HG03135 (cell line): ENCODE results near the gene PSME3.
"Not testable (repeated sequence)": the region's sequence is repeated elsewhere in the genome, so short reads cannot be mapped to it uniquely, and the experiment has no call there.

Experiments
- ATAC-seq: cut with Tn5 transposase; IDR thresholded peaks from one replicate; pipeline ENCODE4 v1.9.1; 2021; ENCODE audit warnings: mild to moderate bottlenecking, moderate library complexity; ENCODE audit not compliant: unreplicated experiment

PSME3 gene

DNA sequence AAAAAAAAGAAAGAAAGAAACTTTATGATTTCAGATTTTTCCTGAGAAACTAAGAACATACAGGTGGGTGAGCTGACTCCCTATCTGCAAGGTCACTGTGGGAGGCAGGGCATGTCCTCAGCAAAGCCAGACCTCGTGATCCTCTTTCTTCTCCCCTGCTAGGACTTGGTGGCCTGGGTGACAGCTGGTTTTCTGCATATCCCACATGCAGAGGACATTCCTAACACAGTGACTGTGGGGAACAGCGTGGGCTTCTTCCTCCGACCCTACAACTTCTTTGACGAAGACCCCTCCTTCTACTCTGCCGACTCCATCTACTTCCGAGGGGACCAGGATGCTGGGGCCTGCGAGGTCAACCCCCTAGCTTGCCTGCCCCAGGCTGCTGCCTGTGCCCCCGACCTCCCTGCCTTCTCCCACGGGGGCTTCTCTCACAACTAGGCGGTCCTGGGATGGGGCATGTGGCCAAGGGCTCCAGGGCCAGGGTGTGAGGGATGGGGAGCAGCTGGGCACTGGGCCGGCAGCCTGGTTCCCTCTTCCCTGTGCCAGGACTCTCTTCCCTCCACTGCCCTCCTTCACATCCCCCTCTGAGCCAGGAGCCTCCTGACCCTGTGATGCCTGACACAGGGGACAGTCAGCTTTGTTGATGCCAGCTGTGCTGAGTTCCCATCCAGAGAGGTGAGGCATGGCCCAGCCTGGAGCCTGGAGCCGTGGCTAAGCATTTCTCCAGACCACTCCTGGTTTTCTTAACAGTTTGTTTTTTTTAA lies 40.9 kb downstream of the PSME3 start:
- not testable (repeated sequence) for ATAC-seq

DNA sequence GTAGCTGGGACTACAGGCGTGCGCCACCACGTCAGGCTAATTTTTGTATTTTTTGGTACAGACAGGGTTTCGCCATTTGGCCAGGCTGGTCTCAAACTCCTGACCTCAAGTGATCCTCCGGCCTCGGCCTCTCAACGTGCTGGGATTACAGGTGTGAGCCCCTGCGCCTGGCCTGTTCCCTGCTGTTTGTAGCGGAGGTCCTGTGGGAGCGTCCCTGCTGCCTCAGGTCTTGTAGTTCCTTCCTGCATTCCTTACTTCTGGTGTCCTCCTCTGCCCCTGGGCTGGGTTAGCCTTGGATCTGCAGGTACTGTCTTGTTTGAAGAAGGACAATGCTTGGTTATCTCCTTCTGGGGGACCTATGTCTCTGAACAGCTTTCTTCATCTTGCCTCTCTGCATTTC lies 43.8 kb downstream of the PSME3 start:
- no peak for ATAC-seq

DNA sequence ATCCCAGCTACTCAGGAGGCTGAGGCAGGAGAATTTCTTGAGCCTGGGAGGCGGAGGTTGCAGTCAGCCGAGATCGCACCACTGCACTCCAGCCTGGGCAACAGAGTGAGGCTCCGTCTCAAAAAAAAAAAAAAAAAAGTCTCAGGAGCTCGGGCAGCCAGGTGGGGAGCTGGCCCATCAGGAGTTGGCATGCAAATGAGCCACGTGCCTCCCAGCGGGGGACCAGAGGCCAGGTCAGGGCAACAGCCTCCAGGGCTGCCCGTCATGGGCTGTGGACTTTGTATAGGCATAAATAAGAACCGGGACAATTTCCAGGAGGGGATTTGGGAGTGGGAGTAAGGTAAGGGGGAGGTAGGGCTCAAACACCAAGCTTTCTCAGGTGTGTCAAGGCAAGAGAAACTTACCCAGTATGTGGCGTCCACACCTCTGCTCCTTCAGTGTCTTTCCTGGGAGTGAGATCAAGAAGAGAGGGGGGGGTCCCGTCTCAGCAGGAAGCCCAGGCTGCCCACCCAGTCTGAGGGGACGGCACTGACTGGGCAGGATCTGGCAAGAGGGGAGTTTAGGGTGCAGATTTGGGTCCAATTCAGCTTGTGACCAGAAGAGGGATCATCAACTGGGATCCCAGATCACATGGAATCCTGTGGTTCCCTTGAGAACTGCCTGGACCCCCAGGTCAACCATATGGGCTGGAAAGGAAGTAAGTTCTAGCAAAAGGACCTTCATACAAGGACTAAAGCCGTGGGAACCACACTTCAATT lies 45.1 kb downstream of the PSME3 start:
- ATAC-seq = no peak

DNA sequence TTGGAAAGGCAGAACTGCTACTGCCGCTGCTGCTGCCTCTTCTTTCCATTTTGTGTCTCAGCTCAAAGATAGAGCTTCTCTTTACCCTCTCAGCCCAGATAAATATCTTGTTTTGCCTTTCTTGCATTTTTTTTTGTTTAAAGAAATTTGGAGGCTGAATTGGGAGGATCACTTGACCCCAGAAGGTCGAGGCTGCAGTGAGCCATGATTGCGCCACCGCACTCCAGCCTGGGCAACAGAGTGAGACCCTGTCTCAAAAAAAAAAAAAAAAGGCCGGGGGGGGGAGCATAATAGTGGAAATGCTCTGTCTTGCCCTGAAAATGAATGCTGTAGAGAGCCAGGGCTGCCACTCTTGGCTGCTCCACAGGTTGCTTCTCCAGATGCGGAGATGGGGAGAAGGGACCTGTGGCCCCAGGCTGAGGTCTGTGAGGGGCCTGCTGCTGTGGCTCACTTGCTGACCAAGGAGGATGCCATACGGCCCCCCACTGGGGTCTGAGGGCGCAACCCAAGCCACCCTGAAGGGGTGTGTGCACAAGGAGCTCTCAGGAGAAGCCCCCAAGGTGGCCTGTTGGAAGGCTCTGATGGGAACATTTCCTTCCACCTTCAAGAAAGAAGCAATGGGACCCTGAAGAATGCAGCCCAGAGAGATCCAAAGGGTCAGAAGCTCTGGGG lies 45.9 kb downstream of the PSME3 start:
- ATAC-seq = no peak

DNA sequence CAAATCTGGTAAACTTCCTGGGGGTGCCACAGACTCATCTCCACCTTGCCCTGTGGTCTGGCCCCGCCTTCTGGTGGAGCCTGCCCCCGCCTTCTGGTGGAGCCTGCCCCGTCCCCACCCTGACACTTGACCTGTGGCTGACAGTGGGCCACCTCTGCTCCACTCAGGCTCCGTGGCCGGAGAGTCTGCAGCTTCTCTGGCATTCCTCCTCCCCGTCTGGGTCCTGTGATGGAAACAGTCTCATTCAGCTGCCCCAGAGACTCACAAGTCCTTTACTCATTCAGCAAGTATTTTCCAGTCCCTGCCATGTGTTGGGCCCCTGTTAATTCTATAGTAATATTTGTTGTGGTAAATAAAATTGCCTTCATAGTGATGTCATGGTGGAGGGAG lies 46.4 kb downstream of the PSME3 start:
- no peak for ATAC-seq

DNA sequence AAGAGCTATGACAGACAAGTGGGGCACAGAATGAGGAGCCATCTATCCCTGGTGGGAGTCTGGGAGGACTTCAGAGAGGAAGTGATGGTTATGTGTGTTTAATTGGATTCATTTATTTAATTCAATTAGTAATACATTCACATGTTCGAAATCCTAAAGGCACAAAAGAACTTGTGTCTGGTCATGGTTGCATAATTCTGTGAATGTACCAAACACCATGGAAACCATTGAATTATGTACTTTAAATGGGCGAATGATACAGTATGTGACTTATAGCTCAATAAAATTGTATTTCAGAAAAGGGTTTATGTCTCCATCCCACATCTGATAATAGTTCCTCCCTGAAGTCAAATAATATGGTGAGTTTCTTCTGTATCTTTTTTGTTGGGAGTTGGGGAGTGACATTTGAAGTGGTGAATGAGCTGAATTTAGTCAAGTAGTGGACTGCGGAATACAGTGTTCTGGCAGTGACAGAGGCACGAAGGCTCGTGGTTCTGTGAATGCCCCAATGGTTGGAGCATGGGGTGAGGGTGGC lies 47.6 kb downstream of the PSME3 start:
- no peak for ATAC-seq

DNA sequence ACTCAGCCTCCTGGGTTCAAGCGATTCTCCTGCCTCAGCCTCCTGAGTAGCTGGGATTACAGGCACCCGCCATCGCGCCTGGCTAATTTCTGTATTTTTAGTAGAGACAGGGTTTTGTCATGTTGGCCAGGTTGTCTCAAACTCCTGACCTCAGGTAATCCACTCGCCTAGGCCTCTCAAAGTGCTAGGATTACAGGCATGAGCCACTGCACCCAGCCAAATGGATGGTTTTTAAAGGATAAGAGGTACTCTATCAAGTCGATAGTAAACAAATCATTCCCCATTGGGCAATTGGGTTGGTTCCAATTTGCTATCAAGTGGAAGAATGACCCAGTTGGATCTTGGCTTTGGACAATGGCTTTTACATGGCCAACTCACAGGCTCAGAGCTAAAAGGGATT lies 48.5 kb downstream of the PSME3 start:
- ATAC-seq = not testable (repeated sequence)

DNA sequence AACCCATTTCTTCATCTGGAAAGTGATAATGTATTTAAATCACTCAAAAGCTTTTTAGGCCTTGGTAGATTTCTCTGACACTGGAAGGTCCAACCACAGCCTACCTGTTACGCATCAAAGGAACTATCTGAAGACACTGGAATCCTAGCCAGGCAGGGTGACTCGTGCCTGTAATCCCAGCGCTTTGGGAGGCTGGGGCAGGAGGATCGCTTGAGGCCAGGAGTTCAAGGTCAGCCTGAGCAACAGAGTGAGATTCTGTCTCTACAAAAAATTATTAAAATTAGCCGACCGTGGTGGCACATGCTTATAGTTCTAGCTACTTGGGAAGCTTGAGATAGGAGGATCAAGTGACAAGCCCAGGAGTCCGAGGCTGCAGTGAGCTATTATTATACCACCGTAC lies 49.0 kb downstream of the PSME3 start:
- no peak for ATAC-seq

DNA sequence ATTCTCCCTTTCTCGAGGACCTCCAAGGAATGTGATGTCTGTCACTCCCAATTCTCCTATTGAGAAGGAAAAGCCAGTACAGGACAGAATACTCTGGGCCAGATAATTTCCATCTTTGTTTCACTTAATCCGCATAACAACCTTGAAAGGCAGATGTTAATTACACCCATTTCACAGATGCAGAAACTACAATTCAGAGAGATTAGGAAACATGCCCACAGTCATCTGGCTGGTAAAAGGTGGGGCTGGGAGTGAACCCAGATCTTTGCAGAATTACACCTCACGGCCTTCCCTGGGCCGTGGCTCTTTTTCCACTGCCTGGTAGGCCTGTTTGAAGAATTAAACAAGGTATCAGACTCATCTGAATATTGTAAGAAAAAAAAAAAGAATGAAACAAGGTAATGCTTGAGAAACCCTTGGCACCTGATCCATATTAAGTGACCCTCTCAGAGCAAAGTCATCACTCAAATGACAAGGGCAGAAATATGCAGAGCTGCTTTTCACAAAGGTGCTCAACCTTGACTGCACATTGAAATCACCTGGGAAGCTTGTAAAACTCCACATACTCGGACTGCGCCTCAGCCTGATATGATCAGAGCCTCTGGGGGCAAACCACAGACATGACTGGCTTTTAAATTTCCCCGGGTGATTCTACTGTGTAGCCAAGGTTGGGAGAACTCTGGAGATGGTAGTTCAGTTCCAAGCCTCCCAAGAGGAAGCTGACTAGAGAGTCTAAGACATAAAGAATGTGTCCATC lies 50.8 kb downstream of the PSME3 start:
- ATAC-seq = no peak

DNA sequence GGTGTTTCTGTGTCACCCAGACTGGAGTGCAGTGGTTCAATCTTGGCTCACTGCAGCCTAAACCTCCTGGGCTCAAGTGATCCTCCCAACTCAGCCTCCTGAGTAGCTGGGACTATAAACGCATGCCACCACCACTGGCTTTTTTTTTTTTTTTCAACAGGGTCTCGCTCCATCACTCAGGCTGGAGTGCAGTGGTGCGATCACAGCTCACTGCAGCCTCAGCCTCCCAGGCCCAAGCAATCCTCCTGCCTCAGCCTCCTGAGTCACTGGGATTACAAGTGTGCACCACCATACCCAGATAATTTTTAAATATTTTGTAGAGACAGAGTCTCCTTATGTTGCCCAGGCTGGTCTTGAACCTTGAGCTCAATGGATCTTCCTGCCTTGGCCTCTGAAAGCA lies 52.6 kb downstream of the PSME3 start:
- not testable (repeated sequence) for ATAC-seq

DNA sequence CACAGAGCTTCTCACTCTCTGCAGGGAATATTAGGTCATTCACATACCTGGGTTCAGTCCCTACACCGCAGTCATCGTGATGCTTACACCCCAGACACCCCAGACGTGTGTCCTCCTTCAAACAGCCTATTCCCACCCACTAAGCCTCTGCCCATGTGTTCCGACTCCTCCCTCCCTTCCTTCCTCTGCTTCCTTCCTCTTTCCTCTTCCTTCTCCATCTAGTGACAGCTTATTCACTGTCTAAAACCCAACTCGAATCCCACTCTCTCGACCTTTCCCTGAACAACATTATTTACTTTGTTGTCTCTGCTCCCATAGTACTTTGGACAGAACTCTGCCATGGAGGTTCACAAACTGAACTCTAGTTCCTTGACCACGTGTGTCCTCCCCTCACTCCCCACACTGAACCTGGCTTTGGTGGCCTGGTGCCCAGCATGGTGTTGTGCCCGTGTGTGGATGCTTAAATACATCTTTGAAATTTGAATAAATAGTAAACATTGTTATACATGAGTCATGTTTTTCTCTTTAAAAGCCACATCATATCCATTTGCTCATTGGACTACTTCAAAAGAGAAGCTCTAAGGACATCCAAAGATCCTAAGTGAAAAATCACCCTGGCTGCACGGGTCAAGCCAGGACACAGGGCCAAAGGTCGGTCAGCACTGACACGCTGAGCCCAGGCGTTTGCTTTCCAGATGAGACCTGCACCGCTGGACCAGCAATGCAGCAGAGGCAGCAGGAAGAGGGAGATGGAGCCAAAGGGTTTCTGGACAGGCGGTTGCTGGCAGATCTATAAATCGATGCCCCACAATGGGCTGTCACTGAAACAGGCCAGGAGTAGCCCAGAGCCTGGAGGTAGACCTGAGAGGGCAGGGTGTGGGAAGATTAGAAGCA lies 53.3 kb downstream of the PSME3 start:
- no peak for ATAC-seq

DNA sequence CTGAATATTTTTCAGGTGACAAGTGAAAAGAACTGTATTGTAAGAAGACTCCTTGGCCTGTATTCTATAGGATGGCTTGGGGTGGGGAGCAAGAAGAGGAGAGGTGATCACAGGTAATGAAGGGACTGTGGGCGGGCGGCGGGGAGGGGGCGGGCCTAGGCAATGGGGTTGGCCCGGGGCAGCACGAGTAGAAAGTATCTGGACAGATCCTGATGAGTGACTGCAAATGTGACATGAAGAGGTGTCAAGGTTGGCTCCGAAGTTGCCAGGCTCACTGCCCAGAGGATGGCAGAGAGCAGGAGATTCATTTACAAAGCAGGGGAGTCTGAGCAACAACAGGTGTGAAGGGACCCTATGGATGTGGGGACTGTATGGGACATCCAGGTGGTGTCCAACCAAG lies 56.6 kb downstream of the PSME3 start:
- no peak for ATAC-seq

DNA sequence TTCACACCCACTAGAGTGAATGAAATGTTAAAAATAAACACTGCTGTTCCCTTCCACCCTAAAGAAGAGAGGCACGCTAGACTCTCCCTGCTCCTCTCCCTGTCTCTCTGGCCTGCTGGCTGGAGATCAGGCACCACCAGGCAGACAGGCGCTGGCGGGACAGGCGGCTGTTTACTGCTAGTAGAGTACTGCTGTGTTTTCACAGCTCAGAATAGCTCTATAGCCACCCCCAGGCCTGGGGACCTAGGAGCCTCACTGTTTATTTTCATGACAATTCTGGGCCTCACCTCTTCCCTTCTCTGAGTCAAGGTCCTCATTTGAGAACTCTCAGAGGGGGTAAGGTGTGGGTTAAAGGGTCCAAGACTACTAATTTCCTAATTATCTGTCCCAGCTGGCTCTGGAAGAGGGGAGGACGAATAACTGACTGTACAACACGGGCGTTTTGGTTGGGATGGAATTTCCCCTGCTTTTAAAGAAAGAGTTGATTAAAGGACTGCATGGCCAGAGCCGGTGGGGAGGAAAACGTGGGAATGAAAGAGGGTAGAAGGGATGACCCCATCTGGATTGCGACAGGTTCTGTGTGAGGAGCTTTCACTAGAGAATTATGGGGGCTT lies 58.4 kb downstream of the PSME3 start:
- ATAC-seq = no peak

DNA sequence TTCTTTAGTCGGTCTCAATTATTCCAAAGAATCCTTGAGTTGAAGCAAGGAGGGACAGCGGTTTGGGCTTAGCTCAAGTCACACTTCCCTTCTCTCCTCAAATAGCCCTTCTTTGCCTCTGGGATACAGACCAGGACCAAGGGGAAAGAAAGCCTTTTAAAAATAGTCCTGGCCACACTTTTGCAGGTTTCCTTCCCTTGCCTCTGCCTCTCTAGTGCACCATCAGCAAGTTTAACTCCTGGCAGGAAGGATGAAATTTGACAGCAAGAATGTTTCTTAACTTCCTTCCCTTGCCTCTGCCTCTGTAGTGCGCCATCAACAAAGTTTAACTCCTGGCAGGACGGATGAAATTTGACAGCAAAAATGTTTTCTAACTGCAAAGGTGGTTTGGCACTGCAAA lies 60.2 kb downstream of the PSME3 start:
- no peak for ATAC-seq
